H1 (cell line): ENCODE data around the gene SNAPIN.

Source experiments
- CBX8 ChIP-seq: fragments of 300-800, 300-1000 bp; sonication (generic); IDR thresholded peaks from 2 replicates; pipeline ENCODE4 v1.7.1; 2016; ENCODE audit warnings: low read depth, low read length, borderline replicate concordance
- CTCF ChIP-seq, 3 experiments: IDR thresholded peaks; 1 replicate in 2 of 3; 2 replicates in 1 of 3; pipeline versions ENCODE4 v1.5.1 to v1.6.1; 2011; ENCODE audit warnings: low read length in 3 of 3, mild to moderate bottlenecking in 3 of 3, inconsistent platforms in 2 of 3, low read depth in 1 of 3, moderate library complexity in 1 of 3; ENCODE audit not compliant: insufficient read depth in 1 of 3; ENCODE audit errors: control extremely low read depth in 1 of 3
- GABPA ChIP-seq: IDR thresholded peaks from 2 replicates; pipeline ENCODE4 v1.6.1; 2011; ENCODE audit warnings: mild to moderate bottlenecking, low read length, moderate library complexity, borderline replicate concordance; ENCODE audit not compliant: insufficient read depth
- NRF1 ChIP-seq: IDR thresholded peaks from 2 replicates; pipeline ENCODE4 v1.6.1; 2011; ENCODE audit warnings: mild to moderate bottlenecking, low read depth, low read length, improper control_type of control experiment
- SP1 ChIP-seq: IDR thresholded peaks from 2 replicates; pipeline ENCODE4 v1.6.1; 2011; ENCODE audit warnings: low read depth, low read length
- TBP ChIP-seq: IDR thresholded peaks from 2 replicates; pipeline ENCODE4 v1.6.1; 2011; ENCODE audit warnings: low read depth, low read length, improper control_type of control experiment

- TF ChIP-seq CTCF (IDR thresholded peaks at IDR 0.05; ENCODE audit: control extremely low read depth in 1 of 3, insufficient read depth in 1 of 3, low read depth in 1 of 3, low read length in 3 of 3) (no peak), CBX8 (no peak), NRF1 (no peak), GABPA (no peak), SP1 (no peak), TBP (no peak)
Measured at GRCh38 chr1:153635872-153636271, 22.6 kb upstream of the SNAPIN start.
